Bronchial epithelial cell (primary cell): ENCODE data around the gene ESYT2. TPM values are rescaled to one million over a fixed set of nuclear protein-coding genes. Genes with fewer than 3 reads are reported as not detected.

Source experiments
- DNase-seq: peaks from one replicate; pipeline ENCODE4 v3.0.0-alpha.2; 2010; ENCODE audit warnings: low read depth
- FAIRE-seq: peaks from 2 replicates; lab custom pipeline; 2011; peaks lifted over from hg19 to GRCh38; lab: Jason Lieb, UNC
- H3K27me3 ChIP-seq: 2 replicates; pipeline ENCODE4 v1.5.1; 2011; ENCODE audit warnings: low read length; ENCODE audit not compliant: control insufficient read depth, insufficient read depth
- H3K36me3 ChIP-seq: 2 replicates; pipeline ENCODE4 v1.5.1; 2011; ENCODE audit warnings: low read length; ENCODE audit not compliant: control insufficient read depth, insufficient read depth
- H3K4me3 ChIP-seq: 2 replicates; pipeline ENCODE4 v1.5.1; 2011; ENCODE audit warnings: mild to moderate bottlenecking, low read depth, low read length, control low read depth
- CTCF ChIP-seq: IDR thresholded peaks from 2 replicates; pipeline ENCODE4 v1.5.1; 2011; ENCODE audit warnings: mild to moderate bottlenecking, moderate library complexity, low read length, control low read depth, inconsistent platforms; ENCODE audit not compliant: insufficient read depth, severe bottlenecking
- total RNA-seq: library from RNA; depleted of rRNA; stranded (reverse); fragments of >200 nt; gene quantifications from 2 replicates; pipeline ENCODE4 v1.2.1, GENCODE V29; 2014

The ESYT2 gene
- total RNA-seq, 1 donor from 2014 or later: 75.0 TPM

DNA sequence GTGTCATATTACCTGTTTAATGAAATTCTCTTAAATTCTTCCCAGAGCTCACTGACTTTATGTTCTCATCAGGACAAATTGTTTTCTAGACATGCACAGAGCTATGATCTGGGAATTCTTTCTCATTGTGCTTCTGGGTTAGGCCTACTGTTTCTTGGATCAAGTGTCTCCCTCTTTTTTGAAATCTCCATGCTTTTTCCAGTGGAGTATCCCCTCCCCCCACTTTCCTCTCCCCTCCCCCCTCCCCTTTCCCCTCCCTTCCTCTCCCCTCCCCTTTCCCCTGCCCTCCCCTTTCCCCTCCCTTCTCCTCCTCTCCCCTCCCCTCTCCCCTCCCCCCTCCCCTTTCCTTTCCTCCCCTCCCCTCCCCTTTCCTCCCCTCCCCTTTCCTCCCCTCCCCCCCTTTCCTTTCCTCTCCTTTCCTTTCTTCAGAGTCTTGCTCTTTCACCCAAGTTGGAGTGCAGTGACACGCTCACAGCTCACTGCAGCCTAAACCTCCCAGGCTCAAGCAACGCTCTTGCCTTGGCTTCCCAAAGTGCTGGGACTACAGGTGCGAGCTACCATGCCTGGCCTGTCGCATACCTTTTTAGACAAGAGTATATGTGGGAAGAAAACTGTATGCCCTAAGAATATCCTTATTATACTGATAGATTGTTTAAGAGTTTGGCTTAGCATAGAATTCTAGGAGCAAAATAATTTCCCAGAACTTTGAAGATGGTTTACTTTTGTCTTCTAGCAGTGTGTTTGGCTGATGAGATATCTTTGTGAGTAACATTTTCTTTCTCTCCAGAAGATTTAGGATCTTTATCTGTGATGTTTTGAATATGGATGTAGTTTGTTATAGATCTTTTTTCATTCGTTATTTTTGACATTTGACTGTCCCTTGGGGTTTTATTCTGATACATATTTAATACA is 29.5 kb upstream of the ESYT2 start:
- DNase-seq: peak; percentile 17

GRCh38 chr7:158856883-158857668 is 27.8 kb upstream of the ESYT2 start:
- Histone ChIP-seq H3K36me3 (no peaks in the 10 kb centered on the region), H3K27me3 (no peaks in the 10 kb centered on the region), H3K4me3 (peak overlapping the region; percentile 73)
- TF ChIP-seq CTCF: no peak
- peak; percentile 4 for DNase-seq
- FAIRE-seq: no peak

More for the DNA sequence above, 29.5 kb upstream of the ESYT2 start:
- Histone ChIP-seq H3K36me3 (no peaks in the 10 kb centered on the region), H3K4me3 (no peak overlapping the region), H3K27me3 (no peaks in the 10 kb centered on the region)
- TF ChIP-seq CTCF: no peak
- no peak for FAIRE-seq

DNA sequence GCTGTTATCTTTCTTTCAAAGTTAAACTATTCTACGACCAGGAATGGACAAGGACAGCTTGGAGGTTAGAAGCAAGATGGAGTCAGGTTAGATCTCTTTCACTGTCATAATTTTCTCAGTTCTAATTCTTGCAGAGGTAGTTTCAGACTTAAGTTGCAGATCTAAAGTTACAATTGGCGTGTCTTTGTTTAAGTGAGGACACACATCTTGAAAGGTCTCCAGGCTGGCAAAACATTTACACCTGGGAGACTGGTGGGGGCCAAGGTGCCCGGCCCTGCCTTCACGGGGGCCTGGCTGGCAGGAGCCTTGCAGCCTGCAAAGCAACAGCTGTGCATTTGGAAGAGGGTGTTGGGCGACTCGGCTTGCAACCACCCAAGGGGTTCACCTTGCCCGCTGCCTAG is 25.4 kb upstream of the ESYT2 start:
- Histone ChIP-seq H3K27me3 (no peaks in the 10 kb centered on the region), H3K36me3 (no peaks in the 10 kb centered on the region), H3K4me3 (no peak overlapping the region)
- no peak for TF ChIP-seq CTCF
- FAIRE-seq (no peak), DNase-seq (no peak)

DNA sequence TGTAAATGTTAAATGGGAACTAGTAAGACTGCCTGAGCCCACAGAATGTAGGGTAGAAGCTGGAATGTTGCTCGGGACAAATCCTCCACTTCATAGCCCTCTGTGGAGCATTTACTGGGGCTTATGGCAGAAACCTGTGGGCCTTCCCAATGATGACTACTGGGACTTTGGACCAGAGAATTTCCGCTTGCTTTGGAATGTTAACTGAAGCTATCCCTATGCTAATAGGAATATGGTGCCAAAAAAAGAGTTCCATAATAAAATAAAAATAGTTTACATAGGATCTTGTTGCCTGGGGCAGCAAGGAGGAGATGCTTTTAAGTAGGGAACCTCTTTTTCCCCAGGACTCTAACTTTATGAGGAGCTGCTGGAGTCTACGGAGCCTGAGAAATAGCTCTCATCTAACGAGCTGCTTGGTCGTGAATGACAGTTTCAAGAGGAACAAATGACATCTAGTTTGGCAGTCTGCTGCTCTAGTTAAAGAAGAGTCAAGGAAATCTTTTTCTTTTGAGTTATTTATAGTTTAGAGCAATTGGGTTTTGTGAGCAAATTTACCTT is 21.3 kb upstream of the ESYT2 start:
- H3K36me3 ChIP-seq: no peaks in the 10 kb centered on the region
- no peak for DNase-seq

More for the DNA sequence above, 21.3 kb upstream of the ESYT2 start:
- TF ChIP-seq CTCF: no peak
- no peak for FAIRE-seq
- Histone ChIP-seq H3K27me3 (no peaks in the 10 kb centered on the region), H3K4me3 (no peak overlapping the region)
